Gastroesophageal sphincter (tissue), 4 donors: ENCODE results near the gene SDF2L1. TPM values are rescaled to one million over a fixed set of nuclear protein-coding genes. Genes with fewer than 3 reads are reported as not detected.
"Not testable (repeated sequence)": the region's sequence is repeated elsewhere in the genome, so short reads cannot be mapped to it uniquely, and the experiment has no call there.

ENCODE experiments used
- ATAC-seq: fragments of 150-250 bp; one replicate; pipeline ENCODE4 v1.9.1; 2016; ENCODE audit warnings: mild to moderate bottlenecking, moderate library complexity
- H3K27ac ChIP-seq, 4 donors: fragments of 200-600 bp; sonication (generic) in 3 of 4; 1 replicate in 3 of 4; 2 replicates in 1 of 4; pipeline ENCODE4 v1.5.1; 2016 to 2019
- H3K27me3 ChIP-seq: fragments of 200-600 bp; sonication (generic); one replicate; pipeline ENCODE4 v1.5.1; 2019
- H3K36me3 ChIP-seq, 2 donors: fragments of 200-600 bp; sonication (generic); one replicate each; pipeline ENCODE4 v1.5.1; 2019; ENCODE audit warnings: control low read depth in 1 of 2
- H3K4me1 ChIP-seq, 3 donors: fragments of 200-600 bp; sonication (generic); 1 replicate in 2 of 3; 2 replicates in 1 of 3; pipeline ENCODE4 v1.5.1; 2016 to 2019; ENCODE audit warnings: control low read depth in 2 of 3
- H3K4me3 ChIP-seq, 2 donors: fragments of 200-600 bp; sonication (generic); one replicate each; pipeline ENCODE4 v1.5.1; 2019; ENCODE audit warnings: mild to moderate bottlenecking in 1 of 2, moderate library complexity in 1 of 2
- H3K9me3 ChIP-seq, 3 donors: fragments of 200-600 bp; sonication (generic); one replicate each; pipeline ENCODE4 v1.5.1; 2017 to 2019; ENCODE audit warnings: control low read depth in 2 of 3
- CTCF ChIP-seq, 4 experiments: fragments of 200-600 bp in 2 of 4; fragments of 450-650 bp in 2 of 4; sonication (generic) in 1 of 4; IDR thresholded peaks; one replicate each; pipeline ENCODE4 v1.5.1; 2017 to 2019; ENCODE audit warnings: antibody characterized with exemption in 4 of 4, mild to moderate bottlenecking in 2 of 4, moderate library complexity in 2 of 4
- EP300 ChIP-seq: sonication (generic); formaldehyde crosslinking; IDR thresholded peaks from one replicate; pipeline ENCODE4 v1.6.1; 2017; ENCODE audit warnings: antibody characterized with exemption, mild to moderate bottlenecking
- POLR2A ChIP-seq, 2 donors: fragments of 450-650 bp; IDR thresholded peaks; one replicate each; pipeline ENCODE4 v1.6.1; 2017; ENCODE audit warnings: antibody characterized with exemption in 2 of 2, mild to moderate bottlenecking in 2 of 2, moderate library complexity in 1 of 2
- POLR2AphosphoS5 ChIP-seq: sonication (generic); formaldehyde crosslinking; IDR thresholded peaks from one replicate; pipeline ENCODE4 v1.6.1; 2017; ENCODE audit warnings: antibody characterized with exemption
- WGBS, 2 donors: methylation state at CpG; one replicate each; pipeline ENCODE4 v1.1.5; 2018; ENCODE audit warnings: low coverage in 1 of 2; 5-methylcytosine and 5-hydroxymethylcytosine counted together
- total RNA-seq, 4 donors: library from RNA; depleted of rRNA; stranded (reverse); fragments of >200 nt; gene quantifications; one replicate each; pipeline ENCODE4 v1.1.0, GENCODE V29; 2016

The SDF2L1 gene
- total RNA-seq, 4 donors from 2014 or later = 20.7 to 44.1 (median 30.5) TPM

GRCh38 chr22:21640810-21641209, 1.3 kb upstream of the SDF2L1 start:
- Histone ChIP-seq H3K4me1 (peaks cover 0 to 25% (median 18%) of the 10 kb centered on the region in 3 donors), H3K27ac (no peak overlapping the region), H3K27me3 (no peaks in the 10 kb centered on the region), H3K36me3 (peaks cover 0 to 16% of the 10 kb centered on the region in 2 donors), H3K4me3 (no peak overlapping the region), H3K9me3 (no peaks in the 10 kb centered on the region)
- WGBS, 2 donors = 80 to 84% methylated on average over 2 to 5 of the region's 5 CpGs
- TF ChIP-seq CTCF (IDR thresholded peaks at IDR 0.05) (no peak), POLR2AphosphoS5 (no peak), EP300 (no peak), POLR2A (IDR thresholded peaks at IDR 0.05) (no peak)
- ATAC-seq = no peak

DNA sequence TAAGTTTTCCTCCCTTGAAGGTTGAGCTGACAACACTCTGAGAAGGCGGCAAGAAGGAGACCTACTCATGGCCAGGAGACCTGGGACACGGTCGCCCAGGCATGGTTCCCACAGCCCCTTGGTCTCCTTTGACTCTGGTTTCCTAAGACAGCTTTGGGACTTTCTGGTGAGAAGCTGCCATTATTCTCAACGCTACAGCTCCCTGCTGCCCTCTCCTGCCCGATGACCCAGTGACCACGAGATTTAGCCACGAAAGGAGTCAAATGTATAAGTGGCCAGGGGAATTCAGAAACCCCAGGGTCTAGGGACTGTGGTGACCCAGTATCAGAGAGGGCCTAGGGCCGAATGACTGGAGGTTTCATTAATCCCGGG, 699 bp upstream of the SDF2L1 start:
- WGBS, 2 donors = 10% methylated on average over 6 of the region's 9 CpGs; no CpG with 5 or more reads in 1 of the 2 donors
- Histone ChIP-seq H3K9me3 (no peaks in the 10 kb centered on the region), H3K27me3 (no peaks in the 10 kb centered on the region), H3K27ac (peak overlapping the region in 3 of 4 donors; percentile 71 to 84 (median 82)), H3K4me1 (peaks cover 0 to 28% (median 18%) of the 10 kb centered on the region in 3 donors), H3K4me3 (peak overlapping the region; percentile 15 to 79), H3K36me3 (peaks cover 0 to 16% of the 10 kb centered on the region in 2 donors)
- TF ChIP-seq CTCF (IDR thresholded peaks at IDR 0.05) (peak in 3 of 4 experiments; percentile 24 to 58 (median 41)), POLR2AphosphoS5 (no peak)
- ATAC-seq = peak; percentile 20

DNA sequence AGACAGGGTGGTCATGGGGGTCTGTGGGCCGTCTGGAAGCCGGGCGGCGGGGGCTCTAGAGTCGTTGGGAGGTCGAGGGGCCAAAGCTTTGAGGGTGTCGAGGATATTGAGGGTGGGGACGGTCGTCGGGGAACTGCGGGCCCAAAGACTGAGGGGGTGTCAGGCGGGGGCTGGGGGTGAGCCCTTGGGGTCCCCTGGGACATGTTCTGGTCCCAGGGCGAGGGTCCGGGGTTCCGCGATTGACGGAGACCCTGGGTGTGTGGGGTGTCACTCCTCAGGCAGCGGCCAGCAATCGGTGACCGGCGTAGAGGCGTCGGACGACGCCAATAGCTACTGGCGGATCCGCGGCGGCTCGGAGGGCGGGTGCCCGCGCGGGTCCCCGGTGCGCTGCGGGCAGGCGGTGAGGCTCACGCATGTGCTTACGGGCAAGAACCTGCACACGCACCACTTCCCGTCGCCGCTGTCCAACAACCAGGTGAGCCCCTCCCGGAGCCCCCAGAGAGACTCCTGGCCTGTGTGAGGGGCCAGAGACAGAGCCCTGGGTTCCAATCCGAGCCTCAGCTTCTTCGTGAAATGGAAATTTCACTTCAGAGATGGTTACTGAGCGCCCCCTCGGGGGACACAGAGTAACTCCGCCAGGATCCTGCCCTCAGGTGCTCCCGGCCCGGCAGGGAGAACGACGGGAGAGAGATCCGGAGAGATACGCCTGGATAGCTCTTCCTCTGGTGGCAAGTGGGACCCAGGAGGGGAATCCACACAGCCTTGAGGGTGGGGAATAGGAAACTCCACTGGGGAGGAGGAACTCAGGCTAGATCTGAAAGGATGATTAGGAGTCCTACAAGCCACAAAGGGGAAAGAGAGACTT, 714 bp downstream of the SDF2L1 start:
- Histone ChIP-seq H3K36me3 (peaks cover 0 to 16% of the 10 kb centered on the region in 2 donors), H3K9me3 (no peaks in the 10 kb centered on the region), H3K4me1 (peaks cover 0 to 35% (median 18%) of the 10 kb centered on the region in 3 donors), H3K4me3 (peak overlapping the region; percentile 64 to 79), H3K27me3 (no peaks in the 10 kb centered on the region), H3K27ac (peak overlapping the region; percentile 3 to 84 (median 76))
- TF ChIP-seq POLR2AphosphoS5 (no peak), CTCF (IDR thresholded peaks at IDR 0.05) (peak in 3 of 4 experiments; percentile 22 to 53 (median 30))
- WGBS, 2 donors = 0% methylated on average over 8 of the region's 56 CpGs; no CpG with 5 or more reads in 1 of the 2 donors
- ATAC-seq = no peak

DNA sequence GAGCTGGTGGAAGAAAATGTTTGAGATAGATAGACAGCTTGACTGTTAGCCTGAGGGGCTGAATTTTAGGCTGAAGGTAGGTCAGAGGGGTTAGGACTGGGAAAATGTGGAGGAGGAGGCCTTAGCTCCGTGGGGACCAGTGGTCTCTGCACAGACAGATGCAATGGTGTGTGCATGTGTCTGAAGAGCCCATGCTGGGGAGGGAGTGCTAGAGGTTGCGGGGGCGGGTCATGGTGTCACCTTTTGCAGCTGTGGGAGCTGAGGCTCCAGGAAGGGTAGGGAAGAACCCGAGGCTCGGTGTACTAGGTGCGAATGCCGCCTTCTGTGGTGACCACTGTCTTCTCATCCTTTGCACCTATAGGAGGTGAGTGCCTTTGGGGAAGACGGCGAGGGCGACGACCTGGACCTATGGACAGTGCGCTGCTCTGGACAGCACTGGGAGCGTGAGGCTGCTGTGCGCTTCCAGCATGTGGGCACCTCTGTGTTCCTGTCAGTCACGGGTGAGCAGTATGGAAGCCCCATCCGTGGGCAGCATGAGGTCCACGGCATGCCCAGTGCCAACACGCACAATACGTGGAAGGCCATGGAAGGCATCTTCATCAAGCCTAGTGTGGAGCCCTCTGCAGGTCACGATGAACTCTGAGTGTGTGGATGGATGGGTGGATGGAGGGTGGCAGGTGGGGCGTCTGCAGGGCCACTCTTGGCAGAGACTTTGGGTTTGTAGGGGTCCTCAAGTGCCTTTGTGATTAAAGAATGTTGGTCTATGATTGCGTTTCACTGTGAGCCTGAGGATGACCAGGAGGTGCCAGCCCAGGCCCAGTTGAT, 1.6 kb downstream of the SDF2L1 start:
- TF ChIP-seq EP300 = no peak
- TF ChIP-seq POLR2A (IDR thresholded peaks at IDR 0.05) = no peak
- TF ChIP-seq POLR2AphosphoS5 = no peak
- TF ChIP-seq CTCF (IDR thresholded peaks at IDR 0.05) = no peak
- Histone ChIP-seq H3K36me3 (peaks cover 0 to 17% of the 10 kb centered on the region in 2 donors), H3K27ac (no peak overlapping the region), H3K4me3 (no peak overlapping the region), H3K4me1 (peaks cover 0 to 35% (median 18%) of the 10 kb centered on the region in 3 donors), H3K9me3 (no peaks in the 10 kb centered on the region), H3K27me3 (no peaks in the 10 kb centered on the region)
- no peak for ATAC-seq
- WGBS, 2 donors = 79 to 83% methylated on average over 7 to 13 of the region's 22 CpGs

DNA sequence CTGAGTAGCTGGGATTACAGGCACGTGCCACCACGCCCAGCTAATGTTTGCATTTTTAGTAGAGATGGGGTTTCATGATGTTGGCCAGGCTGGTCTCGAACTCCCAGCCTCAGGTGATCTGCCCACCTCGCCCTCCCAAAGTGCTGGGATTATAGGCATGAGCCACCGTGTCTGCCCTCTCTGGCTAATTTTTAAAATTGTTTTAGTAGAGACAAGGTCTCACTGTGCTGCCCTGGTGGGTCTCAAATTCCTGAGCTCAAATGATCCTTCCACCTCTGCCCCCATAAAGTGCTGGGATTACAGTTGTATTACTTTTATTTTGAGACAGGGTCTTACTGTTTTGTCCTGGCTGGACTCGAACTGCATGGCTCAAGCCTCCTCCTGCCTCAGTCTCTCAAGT, 3.4 kb downstream of the SDF2L1 start:
- not testable (repeated sequence) for H3K27me3 ChIP-seq, H3K9me3 ChIP-seq, H3K4me3 ChIP-seq, H3K27ac ChIP-seq, ATAC-seq
- H3K4me1 ChIP-seq = peaks cover 0 to 35% (median 18%) of the 10 kb centered on the region in 3 donors
- WGBS, 2 donors = 83% methylated on average over 2 of the region's 6 CpGs; no CpG with 5 or more reads in 1 of the 2 donors
- H3K36me3 ChIP-seq = peaks cover 0 to 20% of the 10 kb centered on the region in 2 donors
